ACHN (cell line): ENCODE measurements around the gene LGALS1.
"Not testable (repeated sequence)": the region's sequence is repeated elsewhere in the genome, so short reads cannot be mapped to it uniquely, and the experiment has no call there.

ENCODE experiments used
- DNase-seq: peaks from one replicate; pipeline ENCODE4 v3.0.0-alpha.2; 2015
- in situ Hi-C: cut with HindIII; loops from 2 replicates; pipeline ENCODE4 v1.10.0; 2017; ENCODE audit warnings: low sequenced_read_pairs, low pct_ligation_motif_present, low pct_unique_long_range_greater_than_20kb

LGALS1 gene

GRCh38 chr22:37708580-37709444, 33.4 kb downstream of the LGALS1 start:
- DNase-seq, result no peak
- in situ Hi-C loops, result no loop called here

DNA sequence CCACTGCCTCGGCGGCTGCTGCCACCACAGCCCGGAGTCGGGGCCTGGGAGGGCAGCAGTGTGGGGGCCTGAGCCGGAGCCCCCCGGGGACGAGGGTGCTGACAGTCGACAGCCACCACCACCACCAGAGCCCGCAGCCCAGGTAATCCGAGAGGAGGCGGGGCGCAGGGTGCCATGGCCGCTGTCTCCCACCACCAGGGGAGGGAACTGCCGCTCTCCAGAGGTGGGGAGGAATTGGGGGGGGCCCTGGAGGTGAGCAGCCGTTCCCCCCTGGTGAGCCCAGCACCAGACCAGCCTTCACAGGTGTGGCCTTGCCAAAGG, 34.0 kb downstream of the LGALS1 start:
- in situ Hi-C loops, result no loop called here
- no peak for DNase-seq

- no peak for DNase-seq
- in situ Hi-C loops, result no loop called here
Measured at GRCh38 chr22:37710675-37711074, 35.2 kb downstream of the LGALS1 start.

DNA sequence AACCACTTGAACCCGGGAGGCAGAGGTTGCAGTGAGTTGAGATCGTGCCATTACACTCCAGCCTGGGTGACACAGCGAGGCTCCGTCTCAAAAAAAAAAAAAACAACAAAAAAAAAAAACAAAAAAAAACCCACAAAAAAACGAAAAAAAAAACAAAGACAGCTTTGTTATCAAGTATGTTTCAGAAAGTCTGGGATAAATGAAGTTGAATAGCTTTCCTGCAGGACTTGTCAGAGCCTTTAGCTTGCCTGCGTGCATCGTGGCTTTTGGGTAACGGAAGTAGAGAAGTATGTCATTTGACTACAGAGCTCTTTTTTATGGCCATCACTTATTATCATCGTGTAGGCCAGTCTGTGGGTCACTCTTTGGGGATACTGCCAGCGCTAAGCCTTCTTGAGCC, 36.1 kb downstream of the LGALS1 start:
- in situ Hi-C loops, result no loop called here
- no peak for DNase-seq

- in situ Hi-C loops, result no loop called here
- DNase-seq, result no peak
Measured at GRCh38 chr22:37713761-37714160, 38.3 kb downstream of the LGALS1 start.

DNA sequence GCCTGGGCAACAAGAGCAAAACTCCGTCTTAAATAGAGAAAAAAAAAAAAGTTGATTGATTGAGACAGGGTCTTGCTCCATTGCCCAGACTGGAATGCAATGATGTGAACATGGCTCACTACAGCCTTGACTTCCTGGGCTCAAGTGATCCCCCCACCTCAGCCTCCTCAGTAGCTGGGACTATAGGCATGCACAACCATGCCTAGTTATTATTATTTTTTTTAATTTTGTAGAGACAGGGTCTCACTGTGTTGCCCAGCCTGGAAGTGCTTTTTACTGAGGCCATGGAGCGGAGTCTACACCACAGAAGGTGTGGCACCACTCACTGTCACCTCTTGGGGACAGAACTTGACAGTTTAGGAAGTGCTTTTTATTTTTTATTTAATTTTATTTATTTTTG, 39.2 kb downstream of the LGALS1 start:
- DNase-seq, result no peak
- in situ Hi-C loops, result no loop called here

DNA sequence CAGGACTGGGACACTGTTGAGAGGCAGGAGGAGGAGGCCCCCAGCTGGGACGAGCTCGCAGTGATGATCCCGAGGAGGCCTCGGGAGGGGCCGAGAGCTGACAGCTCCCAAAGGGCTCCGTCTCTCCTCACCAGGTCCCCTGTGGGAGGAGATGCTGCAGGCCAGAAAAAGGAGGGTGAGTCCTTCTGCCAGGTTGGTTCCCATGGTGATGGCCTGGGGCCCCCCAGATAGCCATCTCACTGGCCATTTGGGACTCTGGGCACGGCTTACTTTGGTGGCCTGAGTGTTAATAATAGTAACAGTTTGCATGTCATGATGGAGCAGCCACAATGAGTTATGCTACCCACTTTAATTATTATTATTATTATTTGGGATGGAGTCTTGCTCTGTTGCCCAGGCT, 40.3 kb downstream of the LGALS1 start:
- in situ Hi-C loops, result no loop called here
- DNase-seq, result no peak

GRCh38 chr22:37716708-37717107, 41.3 kb downstream of the LGALS1 start:
- in situ Hi-C loops, result no loop called here
- no peak for DNase-seq

- in situ Hi-C loops, DNase-seq: not testable (repeated sequence)
Measured at GRCh38 chr22:37717235-37717634, 41.8 kb downstream of the LGALS1 start.

DNA sequence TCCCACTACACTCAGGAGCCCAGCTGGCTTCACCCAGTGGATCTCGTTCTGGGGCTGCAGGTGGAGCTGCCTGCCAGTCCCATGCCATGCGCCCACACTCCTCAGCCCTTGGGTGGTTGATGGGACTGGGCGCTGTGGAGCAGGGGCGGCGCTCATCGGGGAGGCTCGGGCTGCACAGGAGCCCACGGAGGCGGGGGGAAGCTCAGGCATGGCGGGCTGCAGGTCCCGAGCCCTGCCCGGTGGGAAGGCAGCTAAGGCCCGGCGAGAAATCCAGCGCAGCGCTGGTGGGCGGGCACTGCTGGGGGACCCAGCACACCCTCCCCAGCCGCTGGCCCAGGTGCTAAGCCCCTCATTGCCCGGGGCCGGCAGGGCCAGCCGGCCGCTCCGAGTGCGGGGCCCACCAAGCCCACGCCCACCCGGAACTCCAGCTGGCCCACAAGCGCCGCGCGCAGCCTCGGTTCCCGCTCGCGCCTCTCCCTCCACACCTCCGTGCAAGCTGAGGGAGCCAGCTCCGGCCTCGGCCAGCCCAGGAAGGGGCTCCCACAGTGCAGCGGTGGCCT, 42.4 kb downstream of the LGALS1 start:
- DNase-seq, in situ Hi-C loops: not testable (repeated sequence)

GRCh38 chr22:37725551-37726240, 50.3 kb downstream of the LGALS1 start:
- in situ Hi-C loops, result no loop called here
- no peak for DNase-seq

DNA sequence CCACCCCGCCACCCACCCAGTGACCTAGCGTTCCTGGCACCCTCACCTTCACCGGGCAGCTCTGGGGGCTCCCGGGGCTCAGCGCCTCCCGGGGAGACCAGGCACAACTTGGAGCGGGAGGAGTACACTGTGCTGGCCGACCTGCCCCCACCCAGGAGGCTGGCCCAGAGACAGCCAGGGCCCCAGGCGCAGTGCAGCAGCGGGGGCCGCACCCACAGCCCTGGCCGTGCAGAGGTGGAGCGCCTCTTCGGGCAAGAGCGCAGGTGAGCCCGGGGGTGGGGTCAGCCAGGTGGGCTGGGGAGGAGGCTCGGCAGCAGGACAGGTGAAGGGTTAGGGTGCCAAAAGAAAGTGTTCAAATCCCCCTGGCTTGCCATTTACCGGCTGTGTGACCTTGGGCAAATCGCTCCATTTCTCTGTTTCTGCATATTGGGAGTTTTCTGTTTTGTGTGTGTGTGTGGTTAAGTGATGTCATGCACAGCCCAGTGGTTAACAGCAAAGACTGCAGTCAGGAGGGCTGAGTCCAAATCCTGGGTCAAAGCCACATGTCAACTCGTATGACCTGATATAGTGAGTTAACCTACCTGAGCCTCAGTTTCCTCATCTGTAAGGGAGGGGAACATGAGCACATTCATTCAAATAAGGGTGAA, 50.9 kb downstream of the LGALS1 start:
- DNase-seq, result no peak
- in situ Hi-C loops, result no loop called here

- no peak for DNase-seq
- in situ Hi-C loops, result no loop called here
Measured at GRCh38 chr22:37728620-37729019, 53.2 kb downstream of the LGALS1 start.
